SJSA1 (cell line): ENCODE results near the gene SLC35C1. TPM values are rescaled to one million over a fixed set of nuclear protein-coding genes. Genes with fewer than 3 reads are reported as not detected.
"Not testable (repeated sequence)": the region's sequence is repeated elsewhere in the genome, so short reads cannot be mapped to it uniquely, and the experiment has no call there.

Source experiments
- DNase-seq, 2 experiments: peaks; one replicate each; pipeline ENCODE4 v3.0.0-alpha.2; 2015 to 2020; ENCODE audit warnings: low spot score in 2 of 2, low read depth in 1 of 2
- H3K27ac ChIP-seq: fragments of 250-450 bp; sonication (Bioruptor Pico); 2 replicates; pipeline ENCODE4 v1.5.1; 2020; ENCODE audit warnings: mild to moderate bottlenecking, moderate library complexity
- H3K27me3 ChIP-seq: fragments of 250-450 bp; sonication (Bioruptor Pico); replicated peaks from 2 replicates; pipeline ENCODE4 v1.5.1; 2020; ENCODE audit warnings: mild to moderate bottlenecking, moderate library complexity
- H3K36me3 ChIP-seq: fragments of 250-450 bp; sonication (Bioruptor Pico); 2 replicates; pipeline ENCODE4 v1.5.1; 2020; ENCODE audit warnings: mild to moderate bottlenecking
- H3K4me1 ChIP-seq: fragments of 250-450 bp; sonication (Bioruptor Pico); replicated peaks from 2 replicates; pipeline ENCODE4 v1.6.1; 2021; ENCODE audit warnings: mild to moderate bottlenecking
- H3K4me3 ChIP-seq: fragments of 250-450 bp; sonication (Bioruptor Pico); 2 replicates; pipeline ENCODE4 v1.5.1; 2020; ENCODE audit warnings: mild to moderate bottlenecking
- H3K9me3 ChIP-seq: fragments of 250-450 bp; sonication (Bioruptor Pico); replicated peaks from 2 replicates; pipeline ENCODE4 v1.5.1; 2020; ENCODE audit warnings: mild to moderate bottlenecking
- total RNA-seq: library from RNA; depleted of rRNA; stranded (reverse); fragments of >200 nt; shearing (Covaris generic); gene quantifications from 2 replicates; pipeline ENCODE4 v1.2.3, GENCODE V29; 2014

SLC35C1 gene
- total RNA-seq, 1 experiment from 2014 or later, result 11.8 TPM

- Histone ChIP-seq H3K36me3 (no peaks in the 10 kb centered on the region), H3K27me3 (0 out of 2 replicates have a peak, but pooled peaks cover 9% of the 10 kb centered on the region), H3K27ac (no peak overlapping the region), H3K4me3 (no peak overlapping the region), H3K9me3 (no peaks in the 10 kb centered on the region; the same call in none of the 2 replicates), H3K4me1 (peaks cover 15% of the 10 kb centered on the region)
- no peak for DNase-seq
Measured at GRCh38 chr11:45828996-45829395, 24.0 kb downstream of the SLC35C1 start.

GRCh38 chr11:45830596-45830995 lies 25.6 kb downstream of the SLC35C1 start:
- Histone ChIP-seq H3K27ac (no peak overlapping the region), H3K27me3 (0 out of 2 replicates have a peak, but pooled peaks cover 9% of the 10 kb centered on the region), H3K36me3 (no peaks in the 10 kb centered on the region), H3K4me3 (no peak overlapping the region), H3K9me3 (no peaks in the 10 kb centered on the region; the same call in none of the 2 replicates), H3K4me1 (peaks cover 11% of the 10 kb centered on the region; the same call in 1 of the 2 replicates)
- DNase-seq, result no peak

GRCh38 chr11:45832811-45833441 lies 28.0 kb downstream of the SLC35C1 start:
- Histone ChIP-seq H3K4me3 (no peak overlapping the region), H3K36me3 (no peaks in the 10 kb centered on the region), H3K27ac (no peak overlapping the region), H3K27me3 (0 out of 2 replicates have a peak, but pooled peaks cover 8% of the 10 kb centered on the region), H3K9me3 (no peaks in the 10 kb centered on the region), H3K4me1 (peaks cover 11% of the 10 kb centered on the region; the same call in 1 of the 2 replicates)
- DNase-seq, result no peak

DNA sequence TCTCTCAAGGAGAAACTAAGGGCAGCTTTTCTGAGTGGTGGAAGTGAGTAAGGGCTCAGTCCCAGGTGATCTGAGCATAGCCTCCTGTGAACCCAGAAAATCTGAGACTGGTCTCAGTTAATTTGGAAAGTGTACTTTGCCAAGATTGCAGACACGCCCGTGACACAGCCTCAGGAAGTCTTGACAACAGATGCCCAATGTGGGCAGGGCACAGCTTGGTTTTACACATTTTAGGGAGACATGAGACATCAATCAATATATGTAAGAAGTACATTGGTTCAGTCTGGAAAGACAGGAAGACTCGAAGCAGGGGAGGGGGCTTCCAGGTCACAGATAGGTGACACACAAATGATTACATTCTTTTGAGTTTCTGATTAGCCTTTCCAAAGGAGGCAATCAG lies 28.8 kb downstream of the SLC35C1 start:
- DNase-seq, result no peak
- Histone ChIP-seq H3K27ac (no peak overlapping the region), H3K27me3 (0 out of 2 replicates have a peak, but pooled peaks cover 8% of the 10 kb centered on the region)

DNA sequence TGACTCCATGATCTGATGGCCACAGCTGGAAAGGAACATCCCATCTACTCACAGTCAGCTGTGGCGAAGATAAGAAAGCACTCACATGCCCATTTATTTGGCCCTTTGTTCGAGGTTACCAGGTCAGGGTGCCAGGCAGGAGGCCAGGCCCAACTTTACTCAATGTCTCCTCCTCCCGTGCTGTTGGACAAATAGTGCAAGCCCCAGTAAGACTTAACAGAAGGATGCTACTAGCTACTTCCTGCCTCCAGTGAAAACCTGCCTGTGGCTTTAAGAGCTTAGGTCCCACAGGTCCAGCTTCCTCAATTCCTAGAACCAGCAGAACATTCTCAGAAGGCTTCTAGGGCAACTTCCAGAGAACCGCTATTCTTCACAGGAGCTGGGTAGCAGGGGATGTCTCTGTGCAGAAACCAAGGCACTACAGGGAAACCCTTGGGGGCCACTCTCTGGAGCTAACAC lies 29.4 kb downstream of the SLC35C1 start:
- Histone ChIP-seq H3K9me3 (no peaks in the 10 kb centered on the region), H3K4me1 (0 out of 2 replicates have a peak, but pooled peaks cover under 1% of the 10 kb centered on the region), H3K4me3 (no peak overlapping the region), H3K27ac (no peak overlapping the region), H3K36me3 (no peaks in the 10 kb centered on the region), H3K27me3 (0 out of 2 replicates have a peak, but pooled peaks cover 8% of the 10 kb centered on the region)
- DNase-seq, result no peak

More for the DNA sequence above, 28.8 kb downstream of the SLC35C1 start:
- no peaks in the 10 kb centered on the region for H3K9me3 ChIP-seq
- H3K4me1 ChIP-seq, result 0 out of 2 replicates have a peak, but pooled peaks cover 6% of the 10 kb centered on the region
- H3K4me3 ChIP-seq, result no peak overlapping the region
- no peaks in the 10 kb centered on the region for H3K36me3 ChIP-seq

- Histone ChIP-seq H3K36me3 (no peaks in the 10 kb centered on the region), H3K4me1 (no peaks in the 10 kb centered on the region), H3K9me3 (no peaks in the 10 kb centered on the region), H3K27ac (no peak overlapping the region), H3K4me3 (no peak overlapping the region), H3K27me3 (0 out of 2 replicates have a peak, but pooled peaks cover 4% of the 10 kb centered on the region)
- no peak for DNase-seq
Measured at GRCh38 chr11:45839204-45839603, 34.3 kb downstream of the SLC35C1 start.

DNA sequence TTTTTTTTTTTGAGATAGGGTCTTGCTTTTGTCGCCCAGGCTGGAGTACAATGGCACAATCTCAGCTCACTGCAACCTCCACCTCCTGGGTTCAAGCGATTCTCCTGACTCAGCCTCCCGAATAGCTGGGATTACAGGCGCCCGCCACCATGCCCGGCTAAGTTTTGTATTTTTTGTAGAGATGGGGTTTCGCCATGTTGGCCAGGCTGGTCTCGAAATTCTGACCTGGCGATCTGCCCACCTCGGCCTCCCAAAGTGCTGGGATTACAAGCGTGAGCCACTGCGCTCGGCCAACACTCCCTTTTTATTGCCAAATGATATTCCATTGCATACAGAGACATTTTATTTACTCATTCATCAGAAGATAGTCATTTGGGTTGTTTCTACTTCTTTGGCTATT lies 35.3 kb downstream of the SLC35C1 start:
- H3K27me3 ChIP-seq, H3K27ac ChIP-seq, H3K4me3 ChIP-seq, H3K9me3 ChIP-seq, H3K36me3 ChIP-seq, DNase-seq, H3K4me1 ChIP-seq: not testable (repeated sequence)

- no peaks in the 10 kb centered on the region for H3K9me3 ChIP-seq
- peak; percentile 87 to 92 for DNase-seq
- H3K27me3 ChIP-seq, result no peaks in the 10 kb centered on the region
- no peak overlapping the region for H3K4me3 ChIP-seq
- H3K27ac ChIP-seq, result no peak overlapping the region
- H3K36me3 ChIP-seq, result peaks cover 6% of the 10 kb centered on the region
- H3K4me1 ChIP-seq, result peaks cover 6% of the 10 kb centered on the region
Measured at GRCh38 chr11:45843158-45843924, 38.4 kb downstream of the SLC35C1 start.

GRCh38 chr11:45844822-45845578 lies 40.1 kb downstream of the SLC35C1 start:
- H3K36me3 ChIP-seq, result peaks cover 10% of the 10 kb centered on the region
- H3K9me3 ChIP-seq, result no peaks in the 10 kb centered on the region
- peaks cover 12% of the 10 kb centered on the region for H3K4me1 ChIP-seq
- H3K27ac ChIP-seq, result no peak overlapping the region
- DNase-seq, result no peak
- H3K27me3 ChIP-seq, result no peaks in the 10 kb centered on the region
- no peak overlapping the region for H3K4me3 ChIP-seq

GRCh38 chr11:45846174-45846675 lies 41.3 kb downstream of the SLC35C1 start:
- Histone ChIP-seq H3K4me1 (peaks cover 12% of the 10 kb centered on the region), H3K36me3 (peaks cover 10% of the 10 kb centered on the region), H3K4me3 (no peak overlapping the region), H3K27ac (no peak overlapping the region), H3K27me3 (no peaks in the 10 kb centered on the region), H3K9me3 (no peaks in the 10 kb centered on the region)
- DNase-seq, result no peak

DNA sequence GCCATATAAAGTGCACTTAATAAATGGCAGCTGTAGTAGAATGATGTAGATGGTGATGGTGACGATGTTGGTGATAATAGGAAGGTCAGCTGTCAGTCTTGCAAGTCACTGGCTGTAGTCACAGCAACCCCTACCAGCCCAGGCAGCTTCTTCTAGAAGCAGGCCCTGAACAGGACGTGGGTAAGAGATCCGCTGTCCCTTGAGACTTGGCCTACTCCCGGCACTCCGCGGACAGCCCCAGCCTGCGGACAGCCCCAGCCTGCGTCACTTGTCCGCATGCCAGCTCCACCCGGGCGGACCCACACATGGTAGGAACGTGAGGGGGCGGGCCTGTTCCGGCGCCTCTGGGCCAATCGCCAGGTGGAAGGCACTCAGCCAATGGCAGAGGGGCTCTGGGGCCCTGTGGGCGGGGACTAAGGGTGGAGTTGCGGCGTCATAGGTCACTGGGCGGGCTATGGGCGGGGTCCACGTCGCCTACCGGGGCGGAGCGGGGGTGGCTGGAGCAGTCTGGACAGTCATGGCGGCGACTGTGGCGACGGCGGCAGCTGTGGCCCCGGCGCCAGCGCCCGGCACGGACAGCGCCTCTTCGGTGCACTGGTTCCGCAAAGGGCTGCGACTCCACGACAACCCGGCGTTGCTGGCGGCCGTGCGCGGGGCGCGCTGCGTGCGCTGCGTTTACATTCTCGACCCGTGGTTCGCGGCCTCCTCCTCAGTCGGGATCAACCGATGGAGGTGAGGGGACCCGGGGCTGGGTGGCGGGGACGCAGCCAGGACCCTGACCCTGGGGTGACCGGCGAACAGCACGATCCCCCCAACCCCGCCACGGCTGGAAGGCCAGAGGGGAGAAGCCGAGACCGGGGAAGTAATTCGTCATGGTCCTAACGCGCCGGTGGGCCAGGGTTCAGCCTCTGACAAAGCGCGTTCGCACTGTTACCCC lies 42.3 kb downstream of the SLC35C1 start, which contains the start of gene CRY2:
Gene CRY2 (plus strand): TSS at position 502 of the 937 bp plus-strand sequence. CDS start 16 bp downstream, at position 518.
- H3K27me3 ChIP-seq, result no peaks in the 10 kb centered on the region
- H3K27ac ChIP-seq, result peak within 1 kb of the TSS; percentile 67
- DNase-seq, result peak; percentile 99 to 100
- H3K9me3 ChIP-seq, result no peaks in the 10 kb centered on the region
- peaks cover 12% of the 10 kb centered on the region for H3K4me1 ChIP-seq
- peaks cover 10% of the 10 kb centered on the region for H3K36me3 ChIP-seq
- H3K4me3 ChIP-seq, result peak within 1 kb of the TSS; percentile 82

GRCh38 chr11:45847911-45848316 lies 43.0 kb downstream of the SLC35C1 start:
- H3K9me3 ChIP-seq, result no peaks in the 10 kb centered on the region
- H3K36me3 ChIP-seq, result peaks cover 10% of the 10 kb centered on the region
- no peaks in the 10 kb centered on the region for H3K27me3 ChIP-seq
- H3K27ac ChIP-seq, result peak overlapping the region; percentile 67
- DNase-seq, result peak; percentile 70 to 73
- peaks cover 12% of the 10 kb centered on the region for H3K4me1 ChIP-seq
- H3K4me3 ChIP-seq, result peak overlapping the region; percentile 82
